ENCODE results near the gene RPS18. TPM values are rescaled to one million over a fixed set of nuclear protein-coding genes. Genes with fewer than 3 reads are reported as not detected.
"Not testable (repeated sequence)": the region's sequence is repeated elsewhere in the genome, so short reads cannot be mapped to it uniquely, and the experiment has no call there.

Gene RPS18
- polyA plus RNA-seq, 4 donors: 2,947 to 6,778 (median 4,959) TPM

GRCh38 chr6:33251395-33252012 is 20.4 kb upstream of the RPS18 start:
- Histone ChIP-seq H3K4me1 (ENCODE audit: control insufficient read depth in 3 of 3, insufficient read depth in 2 of 3, low read depth in 1 of 3, low read length in 2 of 3) (peaks cover 3 to 20% (median 3%) of the 10 kb centered on the region in 3 donors), H3K27me3 (ENCODE audit: control insufficient read depth in 3 of 3, insufficient read depth in 3 of 3, low read length in 3 of 3) (peaks cover 0 to 13% (median 0%) of the 10 kb centered on the region in 3 donors), H3K4me3 (ENCODE audit: low read depth in 1 of 3, low read length in 3 of 3) (no peak overlapping the region), H3K36me3 (ENCODE audit: control insufficient read depth in 3 of 3, insufficient read depth in 2 of 3, low read depth in 1 of 3, low read length in 3 of 3) (peaks cover 0 to 21% (median 0%) of the 10 kb centered on the region in 3 donors), H3K9me3 (ENCODE audit: control insufficient read depth in 2 of 2, insufficient read depth in 1 of 2, low read depth in 1 of 2, low read length in 1 of 2) (no peaks in the 10 kb centered on the region), H3K27ac (ENCODE audit: low read depth in 1 of 3, low read length in 2 of 3) (no peak overlapping the region)
- 83 to 91% (median 84%) methylated on average over 6 of the region's 6 CpGs for WGBS, 3 donors
- DNase-seq: no peak
- FAIRE-seq: no peak

- Histone ChIP-seq H3K4me3 (ENCODE audit: low read depth in 1 of 3, low read length in 3 of 3) (no peak overlapping the region), H3K4me1 (ENCODE audit: control insufficient read depth in 3 of 3, insufficient read depth in 2 of 3, low read depth in 1 of 3, low read length in 2 of 3) (peaks cover 3 to 20% (median 3%) of the 10 kb centered on the region in 3 donors), H3K36me3 (ENCODE audit: control insufficient read depth in 3 of 3, insufficient read depth in 2 of 3, low read depth in 1 of 3, low read length in 3 of 3) (peaks cover 0 to 30% (median 0%) of the 10 kb centered on the region in 3 donors), H3K27me3 (ENCODE audit: control insufficient read depth in 3 of 3, insufficient read depth in 3 of 3, low read length in 3 of 3) (peaks cover 0 to 4% (median 0%) of the 10 kb centered on the region in 3 donors), H3K9me3 (ENCODE audit: control insufficient read depth in 2 of 2, insufficient read depth in 1 of 2, low read depth in 1 of 2, low read length in 1 of 2) (no peaks in the 10 kb centered on the region), H3K27ac (ENCODE audit: low read depth in 1 of 3, low read length in 2 of 3) (no peak overlapping the region)
- DNase-seq: no peak
- no peak for FAIRE-seq
Measured at GRCh38 chr6:33252759-33253158, 19.1 kb upstream of the RPS18 start.

DNA sequence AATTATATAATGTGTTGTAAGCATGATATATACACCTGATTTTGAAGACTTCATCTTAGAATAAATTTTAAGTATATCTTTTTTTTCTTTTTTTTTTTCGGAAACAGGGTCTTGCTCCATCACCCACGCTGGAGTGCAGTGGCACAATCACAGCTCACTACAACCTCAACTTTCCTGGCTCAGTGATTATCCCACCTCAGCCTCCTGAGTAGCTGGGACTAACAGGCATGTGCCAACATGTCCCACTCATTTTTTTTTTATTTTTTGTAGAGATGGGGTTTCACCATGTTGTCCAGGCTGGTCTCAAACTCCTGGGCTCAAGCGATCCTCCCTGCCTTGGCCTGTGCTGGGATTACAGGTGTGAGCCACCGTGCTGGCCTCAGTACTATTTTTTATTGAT is 17.3 kb upstream of the RPS18 start:
- peaks cover 0 to 5% of the 10 kb centered on the region in 2 donors for H3K9me3 ChIP-seq (ENCODE audit: control insufficient read depth in 2 of 2, insufficient read depth in 1 of 2, low read depth in 1 of 2, low read length in 1 of 2)
- FAIRE-seq: no peak
- peaks cover 0 to 41% (median 0%) of the 10 kb centered on the region in 3 donors for H3K36me3 ChIP-seq (ENCODE audit: control insufficient read depth in 3 of 3, insufficient read depth in 2 of 3, low read depth in 1 of 3, low read length in 3 of 3)
- H3K4me3 ChIP-seq (ENCODE audit: low read depth in 1 of 3, low read length in 3 of 3): no peak overlapping the region
- WGBS, 3 donors: 96 to 100% (median 96%) methylated on average over 4 of the region's 4 CpGs
- H3K27me3 ChIP-seq (ENCODE audit: control insufficient read depth in 3 of 3, insufficient read depth in 3 of 3, low read length in 3 of 3): no peaks in the 10 kb centered on the region
- DNase-seq: no peak
- peaks cover 3 to 6% (median 3%) of the 10 kb centered on the region in 3 donors for H3K4me1 ChIP-seq (ENCODE audit: control insufficient read depth in 3 of 3, insufficient read depth in 2 of 3, low read depth in 1 of 3, low read length in 2 of 3)
- no peak overlapping the region for H3K27ac ChIP-seq (ENCODE audit: low read depth in 1 of 3, low read length in 2 of 3)

DNA sequence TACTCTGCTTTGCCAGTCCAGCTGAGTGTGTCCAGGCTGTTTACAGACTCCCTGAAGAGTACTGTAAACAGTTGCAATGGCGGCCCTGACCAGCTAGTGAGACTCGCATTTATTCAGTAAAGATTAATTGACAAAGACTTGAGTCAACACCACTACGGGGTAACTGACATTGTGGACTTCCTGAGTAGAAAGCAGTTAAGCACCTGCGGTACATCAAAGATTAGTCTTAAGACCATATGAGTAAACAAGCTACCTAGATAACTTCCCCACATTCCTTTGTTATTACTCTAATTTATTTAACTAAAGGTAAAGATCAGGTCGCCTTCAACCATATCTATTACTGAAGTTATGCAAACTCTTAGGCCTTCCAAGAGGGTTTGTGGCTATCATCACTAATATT is 12.8 kb upstream of the RPS18 start:
- Histone ChIP-seq H3K4me1 (ENCODE audit: control insufficient read depth in 3 of 3, insufficient read depth in 2 of 3, low read depth in 1 of 3, low read length in 2 of 3) (no peaks in the 10 kb centered on the region), H3K4me3 (ENCODE audit: low read depth in 1 of 3, low read length in 3 of 3) (no peak overlapping the region), H3K9me3 (ENCODE audit: control insufficient read depth in 2 of 2, insufficient read depth in 1 of 2, low read depth in 1 of 2, low read length in 1 of 2) (peaks cover 0 to 5% of the 10 kb centered on the region in 2 donors), H3K27me3 (ENCODE audit: control insufficient read depth in 3 of 3, insufficient read depth in 3 of 3, low read length in 3 of 3) (no peaks in the 10 kb centered on the region), H3K36me3 (ENCODE audit: control insufficient read depth in 3 of 3, insufficient read depth in 2 of 3, low read depth in 1 of 3, low read length in 3 of 3) (peaks cover 0 to 49% (median 2%) of the 10 kb centered on the region in 3 donors), H3K27ac (ENCODE audit: low read depth in 1 of 3, low read length in 2 of 3) (peak overlapping the region in 1 of 3 donors; percentile 24)
- 63 to 71% (median 70%) methylated on average over 5 of the region's 5 CpGs for WGBS, 3 donors
- DNase-seq (no peak), FAIRE-seq (no peak)

GRCh38 chr6:33262490-33262889 is 9.4 kb upstream of the RPS18 start:
- H3K4me3 ChIP-seq (ENCODE audit: low read depth in 1 of 3, low read length in 3 of 3); H3K4me1 ChIP-seq (ENCODE audit: control insufficient read depth in 3 of 3, insufficient read depth in 2 of 3, low read depth in 1 of 3, low read length in 2 of 3); DNase-seq; H3K27me3 ChIP-seq (ENCODE audit: control insufficient read depth in 3 of 3, insufficient read depth in 3 of 3, low read length in 3 of 3); FAIRE-seq; H3K9me3 ChIP-seq (ENCODE audit: control insufficient read depth in 2 of 2, insufficient read depth in 1 of 2, low read depth in 1 of 2, low read length in 1 of 2); H3K27ac ChIP-seq (ENCODE audit: low read depth in 1 of 3, low read length in 2 of 3): not testable (repeated sequence)
- peaks cover 7 to 68% (median 20%) of the 10 kb centered on the region in 3 donors for H3K36me3 ChIP-seq (ENCODE audit: control insufficient read depth in 3 of 3, insufficient read depth in 2 of 3, low read depth in 1 of 3, low read length in 3 of 3)
- WGBS, 3 donors: 96 to 99% (median 99%) methylated on average over 3 of the region's 3 CpGs

GRCh38 chr6:33264015-33264414 is 7.9 kb upstream of the RPS18 start:
- Histone ChIP-seq H3K4me1 (ENCODE audit: control insufficient read depth in 3 of 3, insufficient read depth in 2 of 3, low read depth in 1 of 3, low read length in 2 of 3) (no peaks in the 10 kb centered on the region), H3K4me3 (ENCODE audit: low read depth in 1 of 3, low read length in 3 of 3) (no peak overlapping the region), H3K27me3 (ENCODE audit: control insufficient read depth in 3 of 3, insufficient read depth in 3 of 3, low read length in 3 of 3) (no peaks in the 10 kb centered on the region), H3K27ac (ENCODE audit: low read depth in 1 of 3, low read length in 2 of 3) (no peak overlapping the region), H3K36me3 (ENCODE audit: control insufficient read depth in 3 of 3, insufficient read depth in 2 of 3, low read depth in 1 of 3, low read length in 3 of 3) (peaks cover 13 to 68% (median 23%) of the 10 kb centered on the region in 3 donors), H3K9me3 (ENCODE audit: control insufficient read depth in 2 of 2, insufficient read depth in 1 of 2, low read depth in 1 of 2, low read length in 1 of 2) (no peaks in the 10 kb centered on the region)
- 89 to 94% (median 90%) methylated on average over 7 of the region's 7 CpGs for WGBS, 3 donors
- DNase-seq (no peak), FAIRE-seq (no peak)

DNA sequence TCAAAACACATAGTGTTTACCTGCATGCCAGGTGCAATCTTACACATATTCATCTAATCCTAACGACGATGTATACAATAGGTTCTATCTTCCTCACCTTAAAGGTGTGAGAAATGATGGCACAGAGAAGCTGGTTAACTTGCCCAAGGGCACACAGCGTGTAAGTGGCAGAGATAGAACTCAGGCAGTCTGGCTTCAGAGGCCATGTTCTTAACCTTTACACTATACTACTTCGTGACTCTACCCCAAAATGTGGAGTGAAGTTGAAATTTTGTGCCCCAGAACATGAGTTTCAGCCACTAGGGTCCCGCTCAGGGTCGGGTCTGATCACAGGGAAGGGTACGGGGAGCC is 783 bp upstream of the RPS18 start:
- Histone ChIP-seq H3K9me3 (ENCODE audit: control insufficient read depth in 2 of 2, insufficient read depth in 1 of 2, low read depth in 1 of 2, low read length in 1 of 2) (no peaks in the 10 kb centered on the region), H3K4me1 (ENCODE audit: control insufficient read depth in 3 of 3, insufficient read depth in 2 of 3, low read depth in 1 of 3, low read length in 2 of 3) (peaks cover 0 to 36% (median 2%) of the 10 kb centered on the region in 3 donors), H3K27me3 (ENCODE audit: control insufficient read depth in 3 of 3, insufficient read depth in 3 of 3, low read length in 3 of 3) (no peaks in the 10 kb centered on the region), H3K4me3 (ENCODE audit: low read depth in 1 of 3, low read length in 3 of 3) (peak overlapping the region; percentile 60 to 85 (median 69)), H3K27ac (ENCODE audit: low read depth in 1 of 3, low read length in 2 of 3) (peak overlapping the region; percentile 87 to 99 (median 91)), H3K36me3 (ENCODE audit: control insufficient read depth in 3 of 3, insufficient read depth in 2 of 3, low read depth in 1 of 3, low read length in 3 of 3) (peaks cover 13 to 53% (median 17%) of the 10 kb centered on the region in 3 donors)
- peak in 1 of 2 donors; percentile 43 for DNase-seq
- WGBS, 3 donors: 0 to 2% (median 1%) methylated on average over 7 of the region's 7 CpGs
- FAIRE-seq: no peak

DNA sequence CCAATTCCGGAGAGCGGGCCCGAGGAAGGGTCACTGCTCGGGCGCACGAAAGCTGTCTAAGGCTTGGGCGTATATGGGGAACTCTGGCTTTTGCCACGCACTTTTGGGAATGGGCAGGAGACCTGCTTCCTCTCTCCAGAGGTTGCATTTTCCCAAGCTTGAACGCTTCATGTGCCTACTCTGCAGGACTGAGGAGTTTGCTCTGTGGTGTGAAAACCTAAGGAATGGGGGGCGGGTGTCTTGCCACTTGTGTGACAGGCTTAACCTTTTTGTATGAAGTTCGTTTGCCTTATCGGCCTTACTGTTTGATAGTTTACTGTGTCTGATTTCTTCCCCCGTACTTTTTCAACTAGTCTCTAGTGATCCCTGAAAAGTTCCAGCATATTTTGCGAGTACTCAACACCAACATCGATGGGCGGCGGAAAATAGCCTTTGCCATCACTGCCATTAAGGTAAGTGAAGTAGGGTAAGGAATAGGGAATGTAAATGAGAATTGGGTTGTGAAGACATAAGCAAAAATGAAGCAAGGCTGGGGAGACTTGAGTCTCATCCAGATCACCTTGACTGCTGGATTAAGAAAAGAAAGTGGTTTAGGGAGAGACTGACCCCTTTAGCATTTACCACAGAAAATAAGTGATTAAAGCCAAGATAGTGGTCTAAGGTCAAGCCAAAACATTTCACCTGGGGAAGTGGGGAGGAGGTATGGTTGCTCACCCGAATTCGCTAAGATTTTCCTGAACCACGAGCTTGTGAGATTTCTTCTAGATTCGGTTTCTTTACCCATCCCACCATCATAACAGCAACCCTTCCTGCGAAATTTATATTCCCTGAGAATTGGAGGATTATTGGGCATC is 627 bp downstream of the RPS18 start:
- H3K9me3 ChIP-seq (ENCODE audit: control insufficient read depth in 2 of 2, insufficient read depth in 1 of 2, low read depth in 1 of 2, low read length in 1 of 2): no peaks in the 10 kb centered on the region
- 2 to 5% (median 4%) methylated on average over 22 of the region's 22 CpGs for WGBS, 3 donors
- DNase-seq (no peak), FAIRE-seq (no peak)
- peak overlapping the region; percentile 66 to 88 (median 82) for H3K27ac ChIP-seq (ENCODE audit: low read depth in 1 of 3, low read length in 2 of 3)
- peaks cover 0 to 44% (median 2%) of the 10 kb centered on the region in 3 donors for H3K4me1 ChIP-seq (ENCODE audit: control insufficient read depth in 3 of 3, insufficient read depth in 2 of 3, low read depth in 1 of 3, low read length in 2 of 3)
- peaks cover 5 to 48% (median 6%) of the 10 kb centered on the region in 3 donors for H3K36me3 ChIP-seq (ENCODE audit: control insufficient read depth in 3 of 3, insufficient read depth in 2 of 3, low read depth in 1 of 3, low read length in 3 of 3)
- H3K4me3 ChIP-seq (ENCODE audit: low read depth in 1 of 3, low read length in 3 of 3): peak overlapping the region; percentile 60 to 69 (median 64)
- H3K27me3 ChIP-seq (ENCODE audit: control insufficient read depth in 3 of 3, insufficient read depth in 3 of 3, low read length in 3 of 3): no peaks in the 10 kb centered on the region
